Measurements from ENCODE around the gene ABHD14A.

The ABHD14A gene

DNA sequence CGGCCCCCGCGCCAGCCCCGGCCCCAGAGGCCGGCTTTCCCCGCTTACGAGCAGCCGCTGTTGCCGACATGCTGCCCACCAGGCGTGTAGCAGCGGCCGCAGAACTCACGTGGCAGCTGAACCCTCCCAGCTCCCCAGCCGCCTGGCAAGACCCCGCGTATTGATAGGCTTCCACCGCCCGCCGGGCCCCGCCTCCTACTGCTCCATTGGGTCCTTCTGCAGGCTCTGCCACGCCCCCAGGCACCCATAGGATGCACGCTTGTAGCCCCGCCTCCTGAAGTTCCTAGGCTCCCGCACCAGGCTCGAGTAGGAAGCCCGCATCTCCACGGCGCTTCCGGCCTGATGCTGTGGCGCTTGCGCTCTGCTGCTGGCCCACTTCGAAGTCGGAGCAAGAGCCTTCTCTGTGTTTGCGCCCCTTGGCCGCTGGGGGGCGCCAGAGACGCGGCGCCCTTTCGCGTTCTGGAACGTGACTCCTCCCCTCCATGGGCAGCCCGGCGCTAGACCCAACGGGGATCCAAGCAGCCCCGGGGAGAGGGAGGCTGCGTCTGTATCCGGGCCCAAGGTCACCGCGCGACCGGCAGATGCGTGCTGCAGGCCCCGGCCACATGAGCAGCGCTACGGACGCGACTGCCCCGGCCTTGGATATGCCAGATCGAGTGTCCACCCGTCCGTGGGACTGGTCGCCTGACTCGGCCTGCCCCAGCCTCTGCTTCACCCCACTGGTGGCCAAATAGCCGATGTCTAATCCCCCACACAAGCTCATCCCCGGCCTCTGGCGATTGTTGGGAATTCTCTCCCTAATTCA, 32.9 kb upstream of the ABHD14A start, which contains the start of the genes PARP3 and RRP9:
PARP3 (plus strand) TSS at position 566 of the 805 bp plus-strand sequence. CDS start 993 bp downstream, outside the sequence.
RRP9 (minus strand) TSS at position 107 of the 805 bp plus-strand sequence; CDS start at position 70, 37 bp downstream.
- Histone ChIP-seq H3K4me3 (ENCODE audit: severe bottlenecking) (peak within 1 kb of the TSS; percentile 58), H3K27ac (ENCODE audit: poor library complexity, severe bottlenecking) (peak within 1 kb of the TSS; percentile 81), H3K27me3 (ENCODE audit: insufficient read depth, poor library complexity, severe bottlenecking) (no peaks in the 10 kb centered on the region), H3K4me1 (ENCODE audit: insufficient read depth, poor library complexity, severe bottlenecking) (peaks cover 9% of the 10 kb centered on the region), H3K9me3 (ENCODE audit: severe bottlenecking) (no peaks in the 10 kb centered on the region), H3K36me3 (ENCODE audit: low read depth) (peaks cover 15% of the 10 kb centered on the region)
- TF ChIP-seq, protein P1, sequence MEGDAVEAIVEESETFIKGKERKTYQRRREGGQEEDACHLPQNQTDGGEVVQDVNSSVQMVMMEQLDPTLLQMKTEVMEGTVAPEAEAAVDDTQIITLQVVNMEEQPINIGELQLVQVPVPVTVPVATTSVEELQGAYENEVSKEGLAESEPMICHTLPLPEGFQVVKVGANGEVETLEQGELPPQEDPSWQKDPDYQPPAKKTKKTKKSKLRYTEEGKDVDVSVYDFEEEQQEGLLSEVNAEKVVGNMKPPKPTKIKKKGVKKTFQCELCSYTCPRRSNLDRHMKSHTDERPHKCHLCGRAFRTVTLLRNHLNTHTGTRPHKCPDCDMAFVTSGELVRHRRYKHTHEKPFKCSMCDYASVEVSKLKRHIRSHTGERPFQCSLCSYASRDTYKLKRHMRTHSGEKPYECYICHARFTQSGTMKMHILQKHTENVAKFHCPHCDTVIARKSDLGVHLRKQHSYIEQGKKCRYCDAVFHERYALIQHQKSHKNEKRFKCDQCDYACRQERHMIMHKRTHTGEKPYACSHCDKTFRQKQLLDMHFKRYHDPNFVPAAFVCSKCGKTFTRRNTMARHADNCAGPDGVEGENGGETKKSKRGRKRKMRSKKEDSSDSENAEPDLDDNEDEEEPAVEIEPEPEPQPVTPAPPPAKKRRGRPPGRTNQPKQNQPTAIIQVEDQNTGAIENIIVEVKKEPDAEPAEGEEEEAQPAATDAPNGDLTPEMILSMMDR (IDR thresholded peaks at IDR 0.05; ENCODE audit: poor library complexity, severe bottlenecking) = peak; percentile 99
- ATAC-seq (ENCODE audit: low read depth) (peak; percentile 91), DNase-seq (ENCODE audit: low spot score) (peak; percentile 100)

DNA sequence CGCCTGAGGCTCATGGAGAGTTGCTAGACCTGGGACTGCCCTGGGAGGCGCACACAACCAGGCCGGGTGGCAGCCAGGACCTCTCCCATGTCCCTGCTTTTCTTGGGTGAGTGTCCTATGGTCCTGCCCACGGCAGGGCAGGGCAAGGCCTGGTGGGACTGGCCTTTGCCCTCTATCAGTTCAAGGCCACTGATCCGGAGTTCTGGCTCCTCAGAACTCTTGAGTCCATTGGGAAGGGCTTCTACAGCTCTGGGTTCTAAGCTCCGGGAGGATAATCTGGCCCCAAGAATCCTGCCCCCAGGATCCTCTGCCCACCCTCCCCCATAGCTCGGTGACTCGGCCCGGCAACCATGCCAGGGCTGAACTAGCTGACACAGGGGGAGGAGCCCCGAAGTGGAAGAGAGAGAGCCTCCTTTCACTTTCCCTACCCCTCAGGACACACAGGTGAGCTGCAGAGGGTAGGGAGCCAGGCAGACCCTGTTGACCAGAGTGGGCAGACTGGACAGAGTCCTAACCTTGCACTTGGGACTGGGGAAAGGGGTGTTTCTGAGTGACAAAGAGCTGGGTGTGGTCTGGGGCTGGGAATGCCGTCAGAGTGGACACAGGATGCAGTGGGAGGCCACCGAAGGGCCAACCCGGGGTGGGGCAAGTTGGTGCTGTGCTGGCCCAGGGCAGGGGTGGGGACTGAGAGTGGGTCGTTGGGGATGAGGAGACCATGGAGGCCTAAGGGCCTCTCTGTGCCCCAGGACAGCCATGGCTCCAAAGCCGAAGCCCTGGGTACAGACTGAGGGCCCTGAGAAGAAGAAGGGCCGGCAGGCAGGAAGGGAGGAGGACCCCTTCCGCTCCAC, 32.0 kb upstream of the ABHD14A start:
- Histone ChIP-seq H3K4me1 (ENCODE audit: insufficient read depth, poor library complexity, severe bottlenecking) (peaks cover 9% of the 10 kb centered on the region), H3K4me3 (ENCODE audit: severe bottlenecking) (peak overlapping the region; percentile 28), H3K9me3 (ENCODE audit: severe bottlenecking) (no peaks in the 10 kb centered on the region), H3K36me3 (ENCODE audit: low read depth) (peaks cover 8% of the 10 kb centered on the region), H3K27me3 (ENCODE audit: insufficient read depth, poor library complexity, severe bottlenecking) (no peaks in the 10 kb centered on the region), H3K27ac (ENCODE audit: poor library complexity, severe bottlenecking) (peak overlapping the region; percentile 81)
- peak; percentile 33 for ATAC-seq (ENCODE audit: low read depth)
- peak; percentile 73 for DNase-seq (ENCODE audit: low spot score)
- TF ChIP-seq, protein P1 (IDR thresholded peaks at IDR 0.05; ENCODE audit: poor library complexity, severe bottlenecking) = no peak

DNA sequence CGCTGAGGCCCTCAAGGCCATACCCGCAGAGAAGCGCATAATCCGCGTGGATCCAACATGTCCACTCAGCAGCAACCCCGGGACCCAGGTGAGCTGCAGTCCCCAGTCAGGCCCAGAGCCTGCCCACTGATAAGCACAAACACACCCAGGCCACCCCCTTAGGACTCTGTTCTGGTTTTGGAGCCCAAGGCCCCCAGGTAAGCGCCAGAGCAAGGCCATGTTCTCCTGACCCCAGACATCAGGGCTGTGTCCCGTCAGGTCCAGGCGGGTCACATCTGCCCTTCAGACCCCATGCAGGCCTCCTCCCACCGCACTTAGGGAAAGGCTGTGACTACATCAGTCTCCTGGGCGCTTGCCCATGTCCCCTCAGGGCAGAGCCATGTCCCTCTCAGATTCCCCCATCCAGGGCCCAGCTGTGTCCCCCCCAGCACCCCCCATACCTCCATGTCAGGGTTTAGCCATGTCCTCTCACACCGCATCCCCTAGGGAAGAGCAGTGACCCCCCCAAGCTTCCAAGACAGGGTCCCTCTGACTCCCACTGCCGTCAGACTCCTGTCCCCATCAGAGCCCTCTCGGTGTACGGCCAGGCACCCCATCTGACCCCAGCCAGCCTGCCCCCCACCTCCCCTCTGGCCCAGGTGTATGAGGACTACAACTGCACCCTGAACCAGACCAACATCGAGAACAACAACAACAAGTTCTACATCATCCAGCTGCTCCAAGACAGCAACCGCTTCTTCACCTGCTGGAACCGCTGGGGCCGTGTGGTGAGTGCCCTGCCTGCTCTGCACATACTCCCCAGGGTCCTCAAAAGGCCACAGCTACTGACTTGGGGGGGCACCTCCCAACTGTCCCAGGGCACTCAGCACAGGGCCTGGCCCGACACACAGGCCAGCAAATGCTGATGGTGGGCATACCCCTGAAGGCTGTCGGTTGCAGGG, 31.1 kb upstream of the ABHD14A start:
- Histone ChIP-seq H3K36me3 (ENCODE audit: low read depth) (peaks cover 8% of the 10 kb centered on the region; the same call in 1 of the 2 replicates), H3K4me3 (ENCODE audit: severe bottlenecking) (no peak overlapping the region), H3K9me3 (ENCODE audit: severe bottlenecking) (no peaks in the 10 kb centered on the region), H3K27me3 (ENCODE audit: insufficient read depth, poor library complexity, severe bottlenecking) (no peaks in the 10 kb centered on the region), H3K4me1 (ENCODE audit: insufficient read depth, poor library complexity, severe bottlenecking) (peaks cover 9% of the 10 kb centered on the region), H3K27ac (ENCODE audit: poor library complexity, severe bottlenecking) (peak overlapping the region; percentile 81)
- DNase-seq (ENCODE audit: low spot score) (peak; percentile 42), ATAC-seq (ENCODE audit: low read depth) (no peak)
- TF ChIP-seq, protein P1 (IDR thresholded peaks at IDR 0.05; ENCODE audit: poor library complexity, severe bottlenecking) = no peak

DNA sequence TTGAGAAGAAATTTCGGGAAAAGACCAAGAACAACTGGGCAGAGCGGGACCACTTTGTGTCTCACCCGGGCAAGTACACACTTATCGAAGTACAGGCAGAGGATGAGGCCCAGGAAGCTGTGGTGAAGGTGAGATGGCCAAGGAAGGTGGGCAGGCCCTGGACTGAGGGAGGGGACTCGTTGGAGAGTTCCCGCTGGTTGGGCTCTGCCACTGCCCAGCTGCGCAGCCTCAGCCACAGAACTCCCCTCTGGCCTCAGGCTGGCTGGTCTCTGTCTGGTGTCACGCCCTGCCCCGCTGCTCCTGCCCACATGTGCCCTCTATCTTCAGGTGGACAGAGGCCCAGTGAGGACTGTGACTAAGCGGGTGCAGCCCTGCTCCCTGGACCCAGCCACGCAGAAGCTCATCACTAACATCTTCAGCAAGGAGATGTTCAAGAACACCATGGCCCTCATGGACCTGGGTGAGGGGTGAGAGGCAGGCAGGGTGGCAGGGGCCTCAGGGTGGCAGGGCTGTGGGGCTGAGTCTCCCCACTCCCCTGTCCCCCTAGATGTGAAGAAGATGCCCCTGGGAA, 30.3 kb upstream of the ABHD14A start:
- no peak overlapping the region for H3K4me3 ChIP-seq (ENCODE audit: severe bottlenecking)
- H3K27ac ChIP-seq (ENCODE audit: poor library complexity, severe bottlenecking) = no peak overlapping the region
- peaks cover 3% of the 10 kb centered on the region; the same call in 1 of the 2 replicates for H3K36me3 ChIP-seq (ENCODE audit: low read depth)
- H3K9me3 ChIP-seq (ENCODE audit: severe bottlenecking) = no peaks in the 10 kb centered on the region
- no peaks in the 10 kb centered on the region for H3K27me3 ChIP-seq (ENCODE audit: insufficient read depth, poor library complexity, severe bottlenecking)
- ATAC-seq (ENCODE audit: low read depth) (no peak), DNase-seq (ENCODE audit: low spot score) (peak; percentile 50)
- peaks cover 9% of the 10 kb centered on the region for H3K4me1 ChIP-seq (ENCODE audit: insufficient read depth, poor library complexity, severe bottlenecking)
- TF ChIP-seq, protein P1 (IDR thresholded peaks at IDR 0.05; ENCODE audit: poor library complexity, severe bottlenecking) = no peak
